ENCODE measurements around the gene PHKA2.
"Not testable (repeated sequence)": the region's sequence is repeated elsewhere in the genome, so short reads cannot be mapped to it uniquely, and the experiment has no call there.

Gene PHKA2

GRCh38 chrX:19017271-19017670 is 33.4 kb upstream of the PHKA2 start:
- CTCF ChIA-PET = interaction anchor here (0.8 to 2.3 kb wide), 5 partner anchors 10 to 316 kb away, joined by 3 to 9 read pairs (median 5); no protein-coding TSS in a partner anchor
- TF ChIP-seq CTCF (IDR thresholded peaks at IDR 0.05; ENCODE audit: control extremely low read depth, extremely low read depth, low read depth, missing control alignments) = no peak
- POLR2A ChIA-PET = no interaction called here
- DNase-seq (ENCODE audit: extremely low spot score) = peak; percentile 36

GRCh38 chrX:19016614-19017013 is 32.7 kb upstream of the PHKA2 start:
- POLR2A ChIA-PET; DNase-seq (ENCODE audit: extremely low spot score): not testable (repeated sequence)
- CTCF ChIA-PET = interaction anchor here (0.8 to 2.3 kb wide), 4 partner anchors 9 to 317 kb away, joined by 3 to 9 read pairs (median 6); no protein-coding TSS in a partner anchor

- no peak for DNase-seq (ENCODE audit: extremely low spot score)
- ChIA-PET CTCF (interaction anchor here (1.9 kb wide), 1 partner anchor 10 kb away, joined by 9 read pairs; no protein-coding TSS in a partner anchor), POLR2A (no interaction called here)
- no peak for TF ChIP-seq CTCF (IDR thresholded peaks at IDR 0.05; ENCODE audit: control extremely low read depth, extremely low read depth, low read depth, missing control alignments)
These were observed 24.0 kb upstream of the PHKA2 start for GRCh38 chrX:19007868-19008267.

- DNase-seq (ENCODE audit: extremely low spot score) = no peak
- no peak for TF ChIP-seq CTCF (IDR thresholded peaks at IDR 0.05; ENCODE audit: control extremely low read depth, extremely low read depth, low read depth, missing control alignments)
- ChIA-PET POLR2A (no interaction called here), CTCF (interaction anchor here (0.8 to 1.9 kb wide), 3 partner anchors 10 to 327 kb away, joined by 3 to 9 read pairs (median 3); no protein-coding TSS in a partner anchor)
These were observed 23.1 kb upstream of the PHKA2 start for GRCh38 chrX:19007011-19007410.

- ChIA-PET POLR2A (no interaction called here), CTCF (no interaction called here)
- no peak for TF ChIP-seq CTCF (IDR thresholded peaks at IDR 0.05; ENCODE audit: control extremely low read depth, extremely low read depth, low read depth, missing control alignments)
- DNase-seq (ENCODE audit: extremely low spot score) = no peak
These were observed 22.0 kb upstream of the PHKA2 start for GRCh38 chrX:19005909-19006308.

- POLR2A ChIA-PET = no interaction called here
- CTCF ChIA-PET = interaction anchor here (1.1 kb wide), 1 partner anchor 14 kb away, joined by 3 read pairs; no protein-coding TSS in a partner anchor
- DNase-seq (ENCODE audit: extremely low spot score) = no peak
- no peak for TF ChIP-seq CTCF (IDR thresholded peaks at IDR 0.05; ENCODE audit: control extremely low read depth, extremely low read depth, low read depth, missing control alignments)
These were observed 19.8 kb upstream of the PHKA2 start for GRCh38 chrX:19003756-19004155.

- ChIA-PET POLR2A (interaction anchor here (0.6 kb wide), 1 partner anchor 128 kb away, joined by 12 read pairs; no protein-coding TSS in a partner anchor), CTCF (interaction anchor here (1.6 kb wide), 1 partner anchor 18 kb away, joined by 5 read pairs; no protein-coding TSS in a partner anchor)
- TF ChIP-seq CTCF (IDR thresholded peaks at IDR 0.05; ENCODE audit: control extremely low read depth, extremely low read depth, low read depth, missing control alignments) = no peak
- no peak for DNase-seq (ENCODE audit: extremely low spot score)
These were observed 14.7 kb upstream of the PHKA2 start for GRCh38 chrX:18998653-18999052.

Measured in GM10248 (cell line).